HG03064 (cell line): ENCODE data around the gene SLC35E4.
"Not testable (repeated sequence)": the region's sequence is repeated elsewhere in the genome, so short reads cannot be mapped to it uniquely, and the experiment has no call there.

Source experiments
- ATAC-seq: cut with Tn5 transposase; IDR thresholded peaks from one replicate; pipeline ENCODE4 v1.9.1; 2021; ENCODE audit warnings: low read depth; ENCODE audit not compliant: unreplicated experiment

Gene SLC35E4

DNA sequence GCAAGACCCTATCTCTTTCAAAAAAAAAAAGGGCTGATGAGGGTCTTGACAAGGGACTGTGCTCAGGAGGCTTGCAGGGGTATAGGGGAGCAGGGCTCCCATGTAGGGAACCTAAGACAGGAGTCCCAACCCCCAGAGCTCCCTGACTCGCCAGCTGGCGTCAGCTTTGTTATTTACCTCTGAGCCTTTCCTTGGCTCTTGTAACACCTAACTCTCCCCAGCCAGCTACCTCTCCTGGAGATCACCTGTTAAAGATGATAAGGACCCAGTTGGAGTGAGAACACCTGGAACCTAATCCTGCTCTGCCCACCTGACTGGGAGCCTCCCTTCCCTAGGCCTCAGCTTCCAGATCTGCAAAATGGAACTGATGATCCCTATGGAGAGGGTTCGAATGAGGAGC is 13.2 kb downstream of the SLC35E4 start:
- no peak for ATAC-seq

DNA sequence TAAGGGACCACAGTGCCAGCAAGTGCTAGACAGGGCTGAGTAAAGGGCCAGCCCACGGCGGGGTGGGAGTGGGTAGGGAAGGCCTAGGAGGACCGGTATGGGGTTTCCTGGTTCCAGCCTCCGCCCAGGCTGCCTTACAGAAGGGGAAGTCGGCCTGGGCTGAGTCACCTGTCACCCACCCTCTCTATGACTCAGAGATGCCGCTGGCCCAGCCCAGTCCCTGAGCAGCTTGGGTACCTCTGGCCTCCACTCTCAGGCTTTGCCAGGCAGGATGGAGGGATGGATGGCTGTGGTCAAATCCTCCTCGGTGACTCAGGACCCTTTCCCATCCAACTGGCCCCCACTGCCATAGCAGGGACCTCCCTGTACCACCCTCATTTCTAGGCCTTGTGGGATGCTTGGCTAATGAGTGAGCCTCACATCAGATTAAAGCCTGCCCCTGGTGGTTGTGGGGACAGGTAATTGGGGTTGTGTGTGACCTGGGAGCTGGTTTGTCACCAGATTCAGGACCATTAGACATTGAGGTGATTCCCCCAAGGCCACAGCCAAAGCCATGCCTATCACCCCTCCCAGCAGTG is 13.9 kb downstream of the SLC35E4 start:
- ATAC-seq = no peak

- no peak for ATAC-seq
Measured at GRCh38 chr22:30650508-30651116, 15.0 kb downstream of the SLC35E4 start.

GRCh38 chr22:30652852-30653251 is 17.3 kb downstream of the SLC35E4 start:
- ATAC-seq = no peak

GRCh38 chr22:30654361-30654760 is 18.8 kb downstream of the SLC35E4 start:
- ATAC-seq = no peak

DNA sequence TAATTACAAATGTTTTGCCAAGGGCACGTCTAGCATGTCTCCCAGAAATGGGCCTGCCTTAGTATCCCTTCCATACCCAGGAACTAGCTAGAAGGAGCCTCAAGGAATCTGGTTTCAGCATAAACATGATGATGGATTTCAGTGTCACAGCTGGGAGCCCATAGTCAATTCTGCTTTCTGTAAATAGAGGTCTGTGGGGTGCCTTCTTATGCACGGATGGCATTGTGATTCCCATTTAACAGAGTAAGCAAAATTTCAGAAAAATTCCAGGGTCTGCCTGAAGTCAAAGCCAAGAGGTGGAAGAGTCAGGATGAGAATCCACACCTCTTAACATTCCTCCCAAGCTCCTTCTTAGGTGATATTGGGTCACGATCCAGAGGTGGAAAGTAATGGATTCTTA is 20.0 kb downstream of the SLC35E4 start:
- no peak for ATAC-seq

DNA sequence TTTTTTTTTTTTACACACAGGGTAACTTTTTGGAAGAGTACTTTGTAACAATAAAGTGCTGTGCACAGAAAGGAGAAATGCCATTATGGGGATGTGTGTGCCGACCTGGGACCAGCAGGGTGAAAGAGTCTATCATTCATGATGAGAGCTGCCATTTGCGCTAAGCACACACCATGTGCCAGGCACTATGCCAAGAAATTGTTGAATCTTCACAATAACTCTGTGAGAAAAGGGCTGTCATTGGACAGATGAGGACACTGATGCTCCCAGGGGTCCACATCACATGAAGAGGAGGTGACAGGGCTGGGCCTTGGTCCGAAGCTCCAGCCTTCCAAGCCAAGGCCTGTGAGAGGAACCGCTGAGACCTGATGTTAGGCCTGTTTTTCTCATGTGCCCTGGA is 26.5 kb downstream of the SLC35E4 start:
- ATAC-seq = no peak

GRCh38 chr22:30664798-30665197 is 29.2 kb downstream of the SLC35E4 start:
- ATAC-seq = no peak

- no peak for ATAC-seq
Measured at GRCh38 chr22:30665266-30665665, 29.7 kb downstream of the SLC35E4 start.

DNA sequence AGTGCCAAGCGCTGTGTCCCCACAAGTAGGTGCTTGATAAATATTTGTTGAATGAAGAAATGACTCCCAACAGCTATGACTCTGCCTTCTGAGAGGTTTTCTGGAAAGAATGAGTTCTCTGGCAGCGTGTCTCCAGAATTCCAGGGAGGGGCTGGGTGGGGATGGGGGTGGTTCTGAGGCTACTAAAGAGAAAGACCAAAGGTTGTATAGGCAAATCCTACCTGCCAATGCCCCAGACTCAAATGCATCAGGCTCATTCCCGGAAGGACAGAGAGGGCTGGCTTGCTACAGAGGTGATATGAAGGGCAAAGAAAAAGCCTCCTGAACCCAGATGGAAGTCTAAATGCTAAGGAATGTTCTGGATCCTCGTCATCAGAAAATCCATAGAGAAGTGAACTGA is 30.2 kb downstream of the SLC35E4 start:
- ATAC-seq = no peak

DNA sequence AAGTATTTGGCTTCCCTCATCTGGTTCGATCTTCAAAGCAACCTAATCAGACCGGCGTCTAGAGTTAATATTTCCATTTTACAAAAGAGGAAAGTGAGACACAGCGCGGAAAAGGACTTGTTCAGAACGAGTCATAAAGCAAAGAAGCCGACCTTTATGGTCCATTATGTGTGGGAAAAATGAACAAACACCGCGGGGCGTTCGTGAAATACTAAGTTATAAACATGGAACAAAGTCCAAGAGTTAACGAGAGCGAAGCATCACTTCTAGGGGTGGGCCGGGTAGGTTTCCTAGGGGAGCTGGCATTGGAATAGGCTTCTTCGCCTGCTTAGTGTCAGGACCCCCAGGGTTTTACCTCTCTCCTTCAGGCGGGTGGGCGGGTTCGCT is 31.5 kb downstream of the SLC35E4 start:
- peak; percentile 7 for ATAC-seq

GRCh38 chr22:30667494-30668385 is 32.2 kb downstream of the SLC35E4 start, which contains the start of gene DUSP18:
TSS of gene DUSP18 (minus strand) at chr22:30667875. CDS start at chr22:30664003, 3,872 bp downstream.
- peak; percentile 70 for ATAC-seq

GRCh38 chr22:30668386-30668710 is 32.8 kb downstream of the SLC35E4 start:
- ATAC-seq = no peak

DNA sequence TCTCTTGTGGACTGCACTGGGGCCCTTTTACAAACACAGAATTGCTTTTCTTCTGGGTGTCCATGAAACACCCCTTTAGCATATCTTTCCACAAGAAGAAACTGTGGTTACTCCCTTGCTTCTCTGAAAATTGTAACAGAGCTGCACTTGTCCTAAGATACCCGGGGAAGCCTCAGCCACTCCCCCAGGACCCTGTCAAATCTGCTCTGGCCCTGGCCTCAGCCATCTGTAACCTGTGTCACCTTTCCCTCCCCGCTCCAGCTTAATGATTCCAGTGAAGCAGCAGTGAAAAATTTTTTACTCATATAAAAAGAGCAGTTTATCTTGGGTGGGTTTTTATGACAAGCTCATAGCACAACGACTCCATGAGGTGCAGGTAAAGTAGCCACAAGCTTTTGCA is 35.5 kb downstream of the SLC35E4 start:
- no peak for ATAC-seq

DNA sequence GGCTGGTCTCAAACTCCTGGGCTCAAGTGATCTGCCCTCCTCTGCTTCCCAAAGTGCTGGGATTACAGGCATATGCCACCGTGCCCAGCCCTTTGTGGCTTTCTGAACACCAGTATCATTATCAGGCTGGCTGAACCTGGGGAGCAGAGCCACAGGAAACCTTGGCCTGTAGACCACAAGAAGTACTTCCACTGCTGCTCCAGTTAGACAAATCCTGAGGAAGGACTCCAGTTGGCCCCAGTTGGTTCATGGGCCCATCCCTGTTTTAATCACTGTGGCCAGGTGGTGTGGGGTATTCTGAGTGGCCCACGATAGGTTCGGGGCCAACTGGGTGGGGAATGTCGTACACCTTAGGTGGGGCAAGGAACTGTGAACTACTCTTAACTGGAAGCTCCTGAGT is 37.6 kb downstream of the SLC35E4 start:
- no peak for ATAC-seq

GRCh38 chr22:30674482-30674881 is 38.9 kb downstream of the SLC35E4 start:
- ATAC-seq = no peak

GRCh38 chr22:30675436-30675835 is 39.9 kb downstream of the SLC35E4 start:
- no peak for ATAC-seq

- ATAC-seq = not testable (repeated sequence)
Measured at GRCh38 chr22:30676565-30676964, 41.0 kb downstream of the SLC35E4 start.

- ATAC-seq = not testable (repeated sequence)
Measured at GRCh38 chr22:30679895-30680690, 44.5 kb downstream of the SLC35E4 start.

DNA sequence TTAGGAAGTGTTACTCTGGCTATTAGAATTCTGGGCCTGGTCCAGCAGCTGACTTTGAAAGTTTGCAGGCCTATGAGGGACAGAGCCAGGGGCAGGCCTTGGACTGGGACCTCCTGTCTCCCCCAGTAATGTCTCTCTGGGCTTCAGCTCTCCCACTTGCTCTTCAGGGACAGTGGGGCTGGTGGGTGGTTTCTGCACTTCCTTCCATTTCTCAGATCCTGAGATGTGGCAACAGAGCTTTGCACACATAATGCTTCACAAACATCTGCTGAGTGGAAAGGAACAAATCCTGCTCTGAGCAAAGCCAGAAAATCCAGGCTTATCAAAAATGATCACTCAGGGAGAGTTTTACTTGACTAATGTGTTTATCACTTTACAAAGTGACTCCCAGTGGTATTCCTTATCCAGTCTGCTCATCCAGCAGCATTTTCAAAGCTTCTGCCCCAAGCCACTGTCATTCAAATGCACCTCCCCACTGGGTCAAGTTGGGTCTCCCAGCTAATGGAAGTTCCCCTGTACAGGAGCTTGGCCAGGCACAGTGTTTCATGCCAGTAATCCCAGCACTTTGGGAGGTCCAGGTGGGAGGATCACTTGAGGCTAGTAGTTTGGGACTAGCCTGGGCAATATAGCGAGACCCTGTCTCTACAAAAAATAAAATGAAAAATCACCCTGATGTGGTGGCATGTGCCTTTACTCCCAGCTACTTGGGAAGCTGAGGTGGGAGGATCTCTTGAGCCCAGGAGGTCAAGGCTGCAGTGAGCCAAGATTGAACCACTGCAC is 45.6 kb downstream of the SLC35E4 start:
- no peak for ATAC-seq
